Suppressor macrophage treated with lipopolysaccharide for 1 hour (primary cell): ENCODE results near the gene PBX3.

ENCODE experiments used
- DNase-seq, 3 donors: peaks; one replicate each; pipeline ENCODE4 v3.0.0-alpha.2; 2020 to 2022

Gene PBX3

DNA sequence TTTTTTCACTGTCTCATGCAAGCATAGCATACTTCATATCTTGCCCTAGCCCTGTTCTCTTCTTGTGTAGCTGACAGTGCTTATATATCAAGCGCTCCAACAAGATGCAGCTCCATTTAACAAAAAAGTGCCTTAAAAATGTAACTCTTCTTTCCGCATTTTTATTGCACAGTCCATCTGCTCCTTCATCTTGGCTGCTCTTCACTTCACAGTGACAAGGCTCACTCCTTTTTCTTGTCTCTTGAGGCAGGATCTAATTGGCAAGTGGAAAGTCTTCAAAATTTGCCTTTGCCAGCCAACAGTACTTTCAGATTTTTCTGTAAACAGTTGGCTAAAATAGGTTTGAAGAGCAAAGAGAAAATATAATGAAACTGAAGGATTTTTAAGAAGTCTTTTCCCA, 161.8 kb downstream of the PBX3 start:
- no peak for DNase-seq

DNA sequence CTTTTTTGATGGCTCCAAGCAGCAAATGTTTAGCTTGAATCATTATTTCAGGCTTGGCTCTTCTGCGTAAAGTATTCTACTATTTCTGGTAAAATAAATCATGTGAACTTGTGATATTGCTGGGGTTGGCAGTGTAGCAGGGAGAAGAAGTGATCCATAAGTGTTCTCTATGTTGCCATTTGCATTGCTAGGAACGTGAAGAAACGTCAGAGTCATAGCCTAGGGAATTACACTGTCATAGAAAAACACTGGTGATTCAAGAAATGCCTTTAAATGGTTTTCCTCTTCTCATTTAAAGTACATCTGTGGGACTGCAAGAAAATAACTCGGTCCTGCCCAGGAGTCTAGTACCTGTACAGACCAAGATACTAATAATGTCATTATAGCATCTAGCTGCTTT, 162.3 kb downstream of the PBX3 start:
- no peak for DNase-seq

DNA sequence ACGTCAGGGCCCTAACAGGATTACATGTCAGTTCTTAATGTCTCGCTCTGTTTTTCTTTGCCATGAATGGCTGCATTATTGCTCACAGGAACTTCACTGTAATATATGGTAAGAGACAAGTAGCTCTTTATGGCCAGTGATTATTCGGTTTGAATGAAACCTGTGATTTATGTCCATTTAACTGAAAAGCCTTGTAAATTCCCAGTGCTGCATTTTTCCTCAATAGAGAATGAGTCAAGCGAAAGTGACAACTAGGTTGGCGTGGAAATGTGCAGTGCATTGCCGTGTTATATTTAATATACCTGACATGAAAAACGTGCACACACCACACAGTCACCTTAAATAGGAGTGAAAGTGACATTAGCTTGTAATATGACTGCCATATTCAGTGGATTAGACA, 163.1 kb downstream of the PBX3 start:
- no peak for DNase-seq

DNA sequence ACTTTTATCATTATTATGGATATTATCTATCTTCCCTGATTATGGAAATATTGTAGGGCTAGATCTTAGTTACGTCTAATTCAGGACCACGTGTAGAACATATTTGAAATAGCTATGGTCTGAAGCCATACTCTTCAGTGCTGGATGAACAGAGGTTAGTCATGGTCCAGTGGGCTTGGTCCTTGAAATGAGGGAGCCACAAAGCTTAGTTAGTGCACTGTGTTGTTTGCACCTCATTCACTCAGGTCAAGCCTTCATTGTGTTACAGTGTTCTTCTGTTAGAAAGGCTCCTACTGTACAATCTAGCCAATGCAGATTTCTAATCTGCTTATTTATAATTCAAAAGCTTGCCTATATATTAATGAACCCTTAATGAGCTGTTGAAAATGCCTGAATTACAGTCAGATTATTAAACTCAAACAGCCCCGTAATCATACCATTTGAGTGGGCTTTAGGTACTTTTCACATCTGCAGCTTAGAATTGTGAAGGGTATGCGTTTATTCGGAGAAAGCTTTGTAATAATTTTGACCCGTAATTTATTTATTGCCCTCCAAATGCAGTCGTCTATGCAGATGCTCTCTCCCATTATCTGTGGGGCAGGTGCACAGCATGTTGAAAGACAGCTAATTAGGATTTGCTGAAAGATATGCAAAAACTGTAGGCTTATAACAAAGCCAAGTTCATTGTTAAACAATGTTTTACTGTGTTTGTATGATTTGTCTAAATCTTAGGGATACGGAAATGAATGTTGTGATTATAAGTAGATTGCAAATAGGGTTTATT, 164.9 kb downstream of the PBX3 start:
- no peak for DNase-seq

DNA sequence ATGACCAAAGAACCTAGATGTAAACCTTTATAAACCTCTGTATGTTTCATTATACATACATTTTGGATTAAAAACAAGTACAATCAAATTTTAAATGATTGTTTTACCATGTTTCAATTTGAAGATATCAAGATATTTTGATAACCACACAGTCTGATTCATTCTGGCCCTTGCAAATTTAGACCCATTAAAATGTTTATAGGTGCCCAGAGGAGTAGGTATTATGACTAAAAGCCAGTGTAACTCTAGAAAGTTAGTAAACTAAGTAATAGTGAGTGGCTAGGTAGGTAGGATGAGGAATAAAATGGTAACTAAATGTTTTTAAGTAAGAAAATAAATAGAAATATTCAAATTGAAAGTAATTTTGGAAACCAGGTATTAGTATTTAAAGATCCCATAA, 165.5 kb downstream of the PBX3 start:
- no peak for DNase-seq

DNA sequence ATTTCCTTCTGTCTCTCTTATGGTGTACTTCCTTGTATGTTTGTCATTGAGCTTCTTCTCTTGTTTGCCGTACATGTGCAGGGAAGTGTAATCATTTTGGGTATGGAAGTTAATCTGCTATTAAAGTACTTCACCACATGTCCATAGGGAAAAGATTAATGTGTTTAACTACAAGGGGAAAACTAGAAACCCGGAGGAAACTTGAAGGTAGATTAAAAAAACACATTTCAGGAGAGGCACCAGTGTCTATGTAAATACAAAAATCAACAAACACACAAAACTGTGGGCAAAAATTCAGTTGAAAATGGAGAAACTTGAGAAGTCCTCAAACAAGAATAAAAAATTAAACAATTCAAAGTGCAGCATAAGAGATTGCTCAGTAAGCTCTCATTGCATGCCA, 166.4 kb downstream of the PBX3 start:
- DNase-seq = no peak

DNA sequence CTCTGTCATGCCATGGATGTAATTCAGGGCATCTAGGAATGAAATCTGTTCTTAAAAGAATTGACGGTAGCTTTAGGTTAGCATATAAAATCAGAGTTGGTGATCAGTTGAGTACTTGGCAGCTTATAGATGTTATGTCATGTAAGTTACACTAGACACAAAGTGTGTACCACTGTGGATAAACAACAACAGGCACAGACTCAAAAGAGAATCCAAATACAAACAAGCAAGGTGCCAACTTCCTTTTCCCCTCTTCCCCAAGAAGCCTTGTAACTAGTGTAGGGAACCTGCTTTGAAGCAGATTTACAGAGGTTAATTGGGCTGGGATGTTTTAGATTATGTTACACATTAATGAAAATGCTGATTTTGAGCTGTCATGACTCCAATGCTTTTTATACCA, 167.2 kb downstream of the PBX3 start:
- DNase-seq = no peak

DNA sequence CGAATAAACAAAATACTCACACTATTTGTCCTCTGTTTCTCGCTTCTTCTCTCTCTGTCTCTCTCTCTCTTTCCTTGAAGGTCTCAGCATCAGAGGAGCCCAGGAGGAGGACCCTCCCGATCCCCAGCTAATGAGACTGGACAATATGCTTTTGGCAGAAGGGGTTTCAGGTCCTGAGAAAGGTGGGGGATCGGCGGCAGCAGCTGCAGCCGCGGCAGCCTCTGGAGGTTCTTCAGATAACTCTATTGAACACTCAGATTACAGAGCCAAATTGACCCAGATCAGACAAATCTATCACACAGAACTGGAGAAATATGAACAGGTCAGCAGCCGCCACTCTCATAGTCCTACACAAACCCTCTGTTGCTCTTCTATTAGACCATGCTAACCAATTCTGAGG, 168.4 kb downstream of the PBX3 start:
- no peak for DNase-seq

DNA sequence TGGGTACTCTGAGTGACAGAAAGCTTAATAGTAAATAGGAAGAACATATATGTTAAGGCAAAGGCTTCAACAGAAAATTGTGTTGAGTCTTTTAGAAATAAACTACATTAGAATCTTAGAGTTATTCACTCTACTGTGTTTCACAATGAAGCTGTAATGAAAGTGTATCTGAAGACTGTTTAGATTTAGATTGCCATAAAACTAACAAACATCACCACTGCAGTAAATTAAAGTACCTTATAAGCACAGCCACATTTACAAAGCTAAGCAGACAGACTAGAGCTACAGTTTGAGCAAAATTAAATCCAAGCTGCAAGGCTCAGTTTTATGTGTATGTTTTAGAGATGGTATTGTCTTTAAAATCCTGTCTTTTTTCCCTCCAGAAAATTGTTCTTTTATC, 172.4 kb downstream of the PBX3 start:
- no peak for DNase-seq

DNA sequence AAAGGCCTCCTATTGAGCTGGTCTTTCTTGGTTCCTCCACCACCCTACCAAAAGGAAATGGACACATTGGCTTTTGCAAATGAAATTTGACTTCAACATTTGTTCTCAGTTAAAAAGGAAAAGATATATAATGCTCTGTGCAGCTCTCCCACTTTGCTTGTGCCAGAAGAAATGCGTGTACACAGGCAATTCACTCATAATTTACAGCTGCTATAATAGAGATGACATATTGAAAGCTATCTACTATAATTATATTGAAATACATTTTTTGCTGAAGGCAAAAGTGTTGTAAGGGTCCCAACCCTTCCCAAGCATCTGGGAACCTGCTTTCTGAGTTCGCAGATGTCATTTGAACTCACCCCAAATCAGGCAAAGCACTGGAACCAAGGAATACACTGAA, 173.2 kb downstream of the PBX3 start:
- no peak for DNase-seq

DNA sequence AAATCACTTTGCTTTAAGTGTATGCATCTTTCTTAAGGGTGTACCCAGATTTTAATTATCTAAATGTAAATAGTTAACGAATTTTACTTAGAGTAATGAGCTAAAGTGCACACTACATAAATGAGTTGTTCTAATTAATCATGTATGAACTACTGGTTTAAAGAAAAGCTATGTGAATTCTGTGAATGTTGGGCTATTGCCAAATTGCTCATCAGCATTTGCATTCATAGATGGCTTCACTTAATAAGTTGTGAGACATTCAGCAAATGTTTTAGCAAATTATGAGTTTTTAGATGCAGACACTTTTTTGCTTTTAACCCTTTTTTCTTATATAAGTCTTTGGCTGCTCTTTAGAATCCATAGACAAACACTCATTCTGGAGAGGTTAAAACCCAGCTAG, 175.7 kb downstream of the PBX3 start:
- DNase-seq = no peak

DNA sequence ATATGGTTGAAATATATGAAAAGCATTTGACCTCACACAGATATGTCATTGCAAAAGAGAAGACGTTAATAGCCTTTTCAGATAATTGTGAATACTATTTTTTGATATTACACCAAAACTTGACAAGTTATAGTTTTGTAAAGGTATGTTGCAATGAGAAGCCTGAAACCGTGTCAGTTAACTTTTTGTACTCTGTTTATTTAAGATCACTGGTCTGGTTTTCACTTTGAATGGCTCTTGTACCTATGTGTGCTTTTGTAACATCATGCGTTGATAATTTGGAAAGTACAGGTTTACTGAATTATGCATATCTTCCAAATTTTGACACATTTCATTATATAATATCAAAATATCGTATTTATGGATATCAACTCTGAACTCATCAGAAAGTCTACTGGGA, 177.2 kb downstream of the PBX3 start:
- DNase-seq = no peak

DNA sequence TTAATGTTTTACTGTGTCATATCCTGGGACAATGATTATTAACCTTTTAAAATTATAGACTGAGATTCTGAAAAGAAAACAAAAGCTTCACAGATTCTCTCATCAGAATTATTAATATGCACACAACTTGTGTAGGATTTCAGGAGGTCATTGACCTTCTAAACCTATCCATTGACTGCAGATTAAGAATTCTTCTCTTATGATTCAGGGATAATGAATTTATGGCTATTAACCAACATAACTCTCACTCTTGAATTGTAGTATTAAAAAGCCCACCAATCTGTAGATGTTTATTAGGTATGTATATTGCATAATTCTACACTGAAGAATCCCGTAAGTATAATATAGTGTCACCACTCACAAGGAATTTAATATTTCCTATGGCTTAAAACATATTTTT, 179.8 kb downstream of the PBX3 start:
- no peak for DNase-seq

DNA sequence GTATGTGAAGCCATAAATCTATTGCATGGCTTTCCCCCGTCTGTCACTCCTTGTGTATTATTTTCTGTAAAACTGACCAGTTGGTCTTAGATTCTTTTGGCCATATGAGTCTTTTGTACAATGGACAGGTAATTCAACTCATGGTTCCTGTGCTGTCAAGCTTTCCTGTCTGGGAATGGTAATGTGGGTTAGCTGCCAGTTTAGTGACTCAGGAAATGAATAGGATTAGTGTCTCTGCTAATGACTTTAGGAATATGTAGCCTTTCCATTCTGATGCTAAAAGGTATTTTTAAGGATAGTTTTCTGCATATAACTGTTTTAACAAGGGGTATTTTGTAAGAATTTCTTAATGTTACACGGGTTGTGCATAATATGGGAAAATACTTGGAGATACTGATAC, 182.7 kb downstream of the PBX3 start:
- DNase-seq = no peak

DNA sequence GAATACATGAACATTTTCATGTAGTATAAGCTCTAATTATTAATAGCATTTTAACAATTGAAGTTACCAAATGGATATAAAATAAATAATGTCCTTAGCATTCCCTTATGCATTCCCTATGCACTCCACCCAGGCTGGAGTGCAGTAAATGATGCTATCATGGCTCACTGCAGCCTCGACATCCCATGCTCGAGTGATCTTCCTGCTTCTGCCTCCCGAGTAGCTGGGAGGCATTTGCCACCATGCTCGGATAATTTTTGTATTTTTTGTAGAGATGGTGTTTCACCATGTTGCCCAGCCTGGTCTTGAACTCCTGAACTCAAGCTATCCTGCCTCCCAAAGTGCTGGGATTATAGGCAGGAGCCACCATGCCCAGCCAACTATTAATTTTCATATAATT, 184.0 kb downstream of the PBX3 start:
- no peak for DNase-seq

DNA sequence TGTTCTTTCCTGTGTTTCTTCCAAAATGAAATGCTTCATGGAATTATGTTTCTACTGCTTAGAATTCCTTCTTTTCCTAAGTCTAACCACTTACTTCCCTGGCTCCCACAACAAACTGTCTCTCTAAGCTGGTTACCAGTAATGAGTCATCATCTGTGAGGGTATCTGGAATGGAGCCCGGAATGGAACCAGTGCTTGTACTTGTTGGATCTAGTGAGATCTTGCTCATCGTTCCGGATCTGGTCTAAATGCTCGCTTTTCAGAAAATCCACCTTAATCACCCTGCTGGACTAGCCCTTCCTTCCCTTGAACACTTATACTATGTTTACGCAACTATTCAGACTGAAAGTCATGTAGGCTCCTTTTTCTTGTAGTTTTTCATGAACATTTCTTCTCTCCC, 184.8 kb downstream of the PBX3 start:
- DNase-seq = no peak

DNA sequence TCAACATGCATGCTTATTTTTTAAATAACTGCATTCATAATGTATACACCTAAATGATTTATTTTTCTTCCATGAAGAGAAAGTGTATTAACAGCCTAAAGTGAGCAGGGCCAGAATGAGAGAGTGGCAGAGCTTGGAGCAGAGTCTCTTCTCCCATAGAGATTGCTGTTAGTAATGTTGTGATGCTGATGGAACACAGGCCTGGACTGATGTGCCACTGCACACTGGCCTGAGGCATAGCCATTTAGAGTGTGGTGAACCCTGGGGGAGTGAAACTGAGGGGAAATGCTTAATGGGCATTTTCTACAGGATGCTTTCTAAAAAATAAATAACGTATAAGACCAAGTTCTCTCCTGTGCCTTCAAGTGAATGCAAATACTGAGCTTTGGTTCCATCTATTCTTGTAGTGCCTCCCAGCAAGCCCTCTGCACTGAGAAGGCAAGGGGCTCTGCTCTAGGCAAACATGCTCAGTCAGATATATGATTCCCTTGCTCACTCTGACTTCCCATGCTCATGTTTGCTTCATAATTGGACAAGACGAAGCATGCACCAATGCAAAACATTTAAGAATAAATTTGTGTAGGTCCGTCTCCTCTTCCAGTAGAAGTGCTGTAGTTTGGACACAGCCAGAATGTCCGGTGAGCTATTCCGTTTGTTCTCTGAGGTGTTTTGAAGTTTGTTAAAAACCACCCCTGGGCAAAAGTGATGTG, 185.7 kb downstream of the PBX3 start:
- no peak for DNase-seq

DNA sequence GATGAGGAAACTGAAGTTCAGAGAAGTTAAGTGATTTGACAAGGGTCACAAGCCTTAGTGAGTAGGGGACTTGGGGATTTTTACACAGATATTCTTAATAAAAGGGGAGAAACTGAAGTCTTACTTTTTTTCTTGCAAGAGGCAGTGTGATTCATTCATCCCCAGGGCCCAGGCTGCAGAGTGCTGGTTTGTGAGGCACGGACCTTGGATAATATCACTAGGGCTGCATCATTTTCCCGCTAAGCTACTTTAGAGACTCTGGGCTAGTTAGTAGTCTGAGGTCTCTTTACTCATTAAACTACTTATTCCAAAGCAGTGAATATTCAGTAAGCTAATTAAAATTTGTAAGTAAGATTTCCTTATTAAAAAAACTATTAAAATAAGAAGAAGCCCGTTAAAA, 195.0 kb downstream of the PBX3 start:
- DNase-seq = no peak

DNA sequence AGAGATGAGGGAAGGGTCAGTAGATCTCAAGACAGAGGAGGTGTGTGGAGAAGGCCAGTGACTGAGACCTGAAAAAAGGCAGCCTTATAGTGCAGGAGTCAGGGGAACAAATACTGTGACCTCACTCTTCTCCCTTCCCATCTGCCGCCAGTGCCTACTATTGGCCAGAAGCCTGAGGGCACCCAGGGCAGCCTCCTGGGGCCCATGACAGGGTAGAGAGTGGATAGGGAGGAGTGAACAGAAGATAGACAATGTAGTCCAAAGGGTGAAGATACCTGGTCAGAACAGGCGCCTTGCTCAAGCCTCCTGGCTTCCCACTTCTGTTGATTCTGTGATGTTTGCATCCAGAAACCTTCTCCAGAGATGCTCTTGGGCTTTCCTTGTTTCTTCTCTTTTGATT, 196.7 kb downstream of the PBX3 start:
- no peak for DNase-seq

DNA sequence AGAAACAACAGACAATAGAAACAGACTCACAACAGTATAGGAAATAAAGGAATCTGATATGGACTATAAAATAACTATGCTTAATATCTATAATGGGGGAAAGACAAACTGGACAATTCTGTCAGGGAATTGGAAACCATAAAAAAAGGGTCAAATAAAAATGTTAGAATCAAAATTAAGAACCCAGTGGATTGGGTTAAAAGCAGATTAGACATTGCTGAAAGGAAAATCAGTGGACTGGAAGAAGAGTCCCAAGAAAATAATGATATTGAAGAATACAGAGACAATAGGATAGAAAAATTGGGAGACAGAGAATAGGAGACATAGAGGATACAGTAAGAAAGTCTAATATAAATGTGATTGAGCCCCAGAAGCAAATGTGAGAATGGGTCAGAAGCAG, 199.2 kb downstream of the PBX3 start:
- DNase-seq = no peak

DNA sequence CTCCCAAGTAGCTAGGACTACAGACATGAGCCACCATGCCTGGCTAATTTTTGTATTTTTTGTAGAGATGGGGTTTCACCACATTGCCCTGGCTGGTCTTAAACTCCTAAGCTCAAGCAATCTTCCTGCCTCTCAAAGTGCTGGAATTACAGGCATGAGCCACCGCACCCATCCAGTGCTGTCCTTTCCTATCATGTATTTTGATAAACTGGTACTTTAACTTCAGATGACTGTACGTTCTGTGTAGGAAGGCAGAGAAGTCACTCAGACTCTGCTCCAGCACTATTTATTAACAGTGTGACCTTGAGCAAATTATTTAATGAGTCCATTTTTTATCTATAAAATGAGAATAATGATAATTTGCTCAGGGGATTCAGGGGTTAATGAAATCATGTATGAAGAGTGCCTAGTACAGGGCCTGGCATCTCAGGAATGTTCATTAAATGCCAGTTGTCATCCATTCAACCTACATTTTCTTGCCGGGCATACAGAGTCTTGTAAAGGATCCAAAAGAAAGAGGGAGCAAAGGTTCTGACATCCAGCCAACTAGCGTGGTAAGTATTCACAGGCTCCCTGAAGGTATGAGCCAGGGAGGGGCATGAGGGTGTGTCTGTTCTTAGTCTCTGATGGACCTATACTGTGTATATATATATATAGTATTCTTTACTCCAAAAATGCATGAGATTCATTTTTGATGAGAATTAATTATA, 201.9 kb downstream of the PBX3 start:
- no peak for DNase-seq

DNA sequence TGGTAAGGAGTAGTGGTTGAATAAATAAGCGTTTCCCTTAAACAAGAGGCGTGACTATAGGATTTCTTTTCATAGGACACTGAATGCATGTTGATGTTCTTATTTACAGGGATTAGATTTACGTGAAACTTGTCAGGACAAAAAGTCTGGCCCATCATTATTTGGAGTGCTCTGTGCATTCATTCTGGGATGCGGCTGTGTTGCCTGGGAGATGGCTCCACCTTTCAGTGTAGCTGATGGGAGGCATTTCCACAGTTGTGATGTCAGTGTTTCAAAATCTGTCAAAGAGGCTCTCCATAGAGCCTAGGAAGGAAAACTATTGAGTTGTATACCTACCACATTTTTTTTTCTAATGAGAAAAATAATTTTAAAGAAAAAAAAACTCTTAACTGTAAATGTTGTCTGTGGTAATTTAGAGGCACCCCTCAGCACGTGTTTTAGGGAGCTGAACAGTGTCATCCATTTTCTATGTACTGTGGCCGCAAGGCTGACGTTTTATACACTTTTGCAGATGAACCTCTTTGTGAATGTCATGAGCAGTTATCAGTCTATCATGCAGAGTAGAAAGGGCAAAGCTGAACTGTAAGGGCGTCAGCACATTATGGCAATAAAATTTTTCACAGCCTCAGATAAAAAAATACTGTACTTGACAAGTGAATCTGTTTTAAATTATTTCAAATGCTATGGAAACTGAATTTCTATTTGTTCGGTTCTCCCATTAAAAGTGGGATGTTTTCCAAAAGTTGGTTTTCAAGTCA, 202.7 kb downstream of the PBX3 start:
- no peak for DNase-seq

DNA sequence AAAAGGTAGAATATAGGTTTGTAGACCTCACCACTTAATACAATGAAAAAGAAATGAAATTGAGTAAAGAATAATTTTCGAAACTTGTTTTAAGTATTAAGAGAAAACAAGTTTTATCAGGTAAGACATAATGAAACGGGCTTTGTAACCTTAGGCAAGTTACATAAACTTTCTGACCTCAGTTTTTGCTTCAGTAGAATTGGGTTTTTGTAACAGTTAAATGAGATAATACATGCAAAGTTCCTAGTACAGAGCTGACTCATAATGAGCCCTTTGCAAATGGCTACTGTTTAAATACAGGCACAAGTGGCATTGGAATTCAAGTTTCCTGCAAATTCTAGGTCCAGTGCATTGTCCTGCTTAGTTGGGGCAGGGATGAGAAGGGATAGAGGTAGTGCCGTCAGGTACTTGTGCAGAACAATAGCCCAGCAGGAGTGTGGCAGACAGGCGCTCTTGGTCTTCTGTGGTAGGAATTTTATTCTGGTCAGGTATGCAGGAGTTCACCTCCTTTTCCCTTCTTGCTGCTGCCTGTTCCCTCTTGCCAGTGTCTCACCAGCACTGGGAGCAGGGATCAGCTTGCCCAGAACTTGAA, 203.8 kb downstream of the PBX3 start:
- DNase-seq = no peak
